Sigmoid colon (tissue), 7 donors: Measurements from ENCODE around the gene USP31. TPM values are rescaled to one million over a fixed set of nuclear protein-coding genes. Genes with fewer than 3 reads are reported as not detected.

Experiments
- DNase-seq: peaks from one replicate; pipeline ENCODE4 v3.0.0-alpha.2; 2019
- H3K27ac ChIP-seq, 4 donors: fragments of 200-600 bp; sonication (generic); one replicate each; pipeline ENCODE4 v1.5.1; 2016 to 2019; ENCODE audit warnings: mild to moderate bottlenecking in 1 of 4
- H3K27me3 ChIP-seq, 3 donors: fragments of 200-600 bp; sonication (generic); one replicate each; pipeline ENCODE4 v1.5.1; 2019; ENCODE audit warnings: mild to moderate bottlenecking in 1 of 3
- H3K36me3 ChIP-seq, 4 donors: fragments of 200-600 bp; sonication (generic); one replicate each; pipeline ENCODE4 v1.5.1; 2016 to 2019
- H3K4me1 ChIP-seq, 4 donors: fragments of 200-600 bp; sonication (generic); one replicate each; pipeline ENCODE4 v1.5.1; 2017 to 2019
- H3K4me3 ChIP-seq, 4 donors: fragments of 200-600 bp; sonication (generic); one replicate each; pipeline ENCODE4 v1.5.1; 2017 to 2019; ENCODE audit warnings: mild to moderate bottlenecking in 2 of 4, moderate library complexity in 1 of 4
- H3K9me3 ChIP-seq, 4 donors: fragments of 200-600 bp in 3 of 4; sonication (generic) in 3 of 4; one replicate each; pipeline versions ENCODE4 v1.5.1 to v1.6.1; 2013 to 2019
- CTCF ChIP-seq, 4 experiments: fragments of 450-650 bp in 3 of 4; fragments of 200-600 bp in 1 of 4; IDR thresholded peaks; one replicate each; pipeline ENCODE4 v1.5.1; 2016 to 2019; ENCODE audit warnings: antibody characterized with exemption in 4 of 4, mild to moderate bottlenecking in 3 of 4, moderate library complexity in 2 of 4
- EP300 ChIP-seq, 4 donors: sonication (generic); formaldehyde crosslinking; IDR thresholded peaks; one replicate each; pipeline ENCODE4 v1.6.1; 2017; ENCODE audit warnings: antibody characterized with exemption in 4 of 4
- POLR2A ChIP-seq, 2 donors: fragments of 450-650 bp; IDR thresholded peaks; one replicate each; pipeline ENCODE4 v1.6.1; 2016; ENCODE audit warnings: antibody characterized with exemption in 2 of 2, mild to moderate bottlenecking in 2 of 2, moderate library complexity in 2 of 2
- POLR2AphosphoS5 ChIP-seq, 4 donors: sonication (generic); formaldehyde crosslinking; IDR thresholded peaks; one replicate each; pipeline ENCODE4 v1.6.1; 2017; ENCODE audit warnings: antibody characterized with exemption in 4 of 4
- WGBS, 2 donors: extraction: QIAGEN DNeasy Blood & Tissue Kit; methylation state at CpG; one replicate each; pipeline ENCODE4 v1.1.7; 2013; 5-methylcytosine and 5-hydroxymethylcytosine counted together
- intact Hi-C: fragments of 100-400 bp; cut with DNase I; formaldehyde crosslinking; loops from one replicate; pipeline ENCODE4 v1.15.1; 2023
- polyA plus RNA-seq, 3 donors: library from polyadenylated mRNA; stranded (reverse); fragments of 200-250 nt; gene quantifications; one replicate each; pipeline ENCODE4 v1.2.3, GENCODE V29; 2013
- total RNA-seq, 4 donors: library from RNA; depleted of rRNA; stranded (reverse); fragments of >200 nt; gene quantifications; one replicate each; pipeline ENCODE4 v1.1.0, GENCODE V29; 2016
- donor health status: healthy with polysubstance abuse.
- donor health status: Bipolar disorder and iron deficiency.
- donor health status: healthy.

USP31 gene
- total and polyA plus RNA-seq, 7 donors = 0.60 to 21.0 (median 12.7) TPM

GRCh38 chr16:23174622-23175021 lies 25.4 kb upstream of the USP31 start:
- Histone ChIP-seq H3K9me3 (no peaks in the 10 kb centered on the region), H3K27me3 (peaks cover 0 to 9% (median 0%) of the 10 kb centered on the region in 3 donors), H3K4me3 (no peak overlapping the region), H3K36me3 (no peaks in the 10 kb centered on the region), H3K27ac (no peak overlapping the region), H3K4me1 (no peaks in the 10 kb centered on the region)
- 42 to 43% methylated on average over 2 of the region's 2 CpGs for WGBS, 2 donors
- intact Hi-C loops = no loop called here
- DNase-seq = no peak
- TF ChIP-seq CTCF (IDR thresholded peaks at IDR 0.05) = no peak
- TF ChIP-seq POLR2A (IDR thresholded peaks at IDR 0.05) = no peak
- TF ChIP-seq POLR2AphosphoS5 (IDR thresholded peaks at IDR 0.05) = no peak
- TF ChIP-seq EP300 (IDR thresholded peaks at IDR 0.05) = no peak

- Histone ChIP-seq H3K27ac (no peak overlapping the region), H3K4me1 (no peaks in the 10 kb centered on the region), H3K9me3 (no peaks in the 10 kb centered on the region), H3K27me3 (peaks cover 0 to 9% (median 0%) of the 10 kb centered on the region in 3 donors), H3K4me3 (no peak overlapping the region), H3K36me3 (no peaks in the 10 kb centered on the region)
- DNase-seq = no peak
- TF ChIP-seq POLR2AphosphoS5 (IDR thresholded peaks at IDR 0.05) = no peak
- no peak for TF ChIP-seq POLR2A (IDR thresholded peaks at IDR 0.05)
- TF ChIP-seq EP300 (IDR thresholded peaks at IDR 0.05) = no peak
- no peak for TF ChIP-seq CTCF (IDR thresholded peaks at IDR 0.05)
- intact Hi-C loops = no loop called here
- 84 to 89% methylated on average over 3 of the region's 3 CpGs for WGBS, 2 donors
Measured at GRCh38 chr16:23172994-23173393, 23.7 kb upstream of the USP31 start.

- no peak overlapping the region for H3K27ac ChIP-seq
- no peak overlapping the region for H3K4me3 ChIP-seq
- no peaks in the 10 kb centered on the region for H3K4me1 ChIP-seq
- no peak for DNase-seq
- H3K36me3 ChIP-seq = no peaks in the 10 kb centered on the region
- TF ChIP-seq EP300 (IDR thresholded peaks at IDR 0.05) (no peak), POLR2A (IDR thresholded peaks at IDR 0.05) (no peak), CTCF (IDR thresholded peaks at IDR 0.05) (no peak)
- no peaks in the 10 kb centered on the region for H3K9me3 ChIP-seq
- WGBS, 2 donors = 49 to 55% methylated on average over 7 of the region's 7 CpGs
- H3K27me3 ChIP-seq = peaks cover 0 to 10% (median 0%) of the 10 kb centered on the region in 3 donors
- intact Hi-C loops = no loop called here
Measured at GRCh38 chr16:23172583-23172982, 23.3 kb upstream of the USP31 start.

GRCh38 chr16:23164736-23165135 lies 15.5 kb upstream of the USP31 start:
- Histone ChIP-seq H3K4me3 (no peak overlapping the region), H3K27ac (no peak overlapping the region), H3K4me1 (no peaks in the 10 kb centered on the region), H3K27me3 (peaks cover 0 to 9% (median 0%) of the 10 kb centered on the region in 3 donors), H3K9me3 (peaks cover 0 to 3% (median 0%) of the 10 kb centered on the region in 4 donors), H3K36me3 (no peaks in the 10 kb centered on the region)
- 87 to 90% methylated on average over 4 of the region's 4 CpGs for WGBS, 2 donors
- no peak for DNase-seq
- TF ChIP-seq EP300 (IDR thresholded peaks at IDR 0.05) (no peak), POLR2AphosphoS5 (IDR thresholded peaks at IDR 0.05) (no peak), POLR2A (IDR thresholded peaks at IDR 0.05) (no peak), CTCF (IDR thresholded peaks at IDR 0.05) (no peak)
- intact Hi-C loops = no loop called here

- Histone ChIP-seq H3K4me1 (no peaks in the 10 kb centered on the region), H3K4me3 (no peak overlapping the region), H3K27ac (no peak overlapping the region), H3K36me3 (no peaks in the 10 kb centered on the region), H3K9me3 (peaks cover 0 to 3% (median 0%) of the 10 kb centered on the region in 4 donors), H3K27me3 (peaks cover 0 to 9% (median 0%) of the 10 kb centered on the region in 3 donors)
- no peak for TF ChIP-seq POLR2AphosphoS5 (IDR thresholded peaks at IDR 0.05)
- TF ChIP-seq EP300 (IDR thresholded peaks at IDR 0.05) = no peak
- TF ChIP-seq POLR2A (IDR thresholded peaks at IDR 0.05) = no peak
- no peak for TF ChIP-seq CTCF (IDR thresholded peaks at IDR 0.05)
- intact Hi-C loops = no loop called here
- DNase-seq = no peak
- 86 to 91% methylated on average over 2 of the region's 2 CpGs for WGBS, 2 donors
Measured at GRCh38 chr16:23163921-23164320, 14.7 kb upstream of the USP31 start.
